H1 (cell line): Measurements from ENCODE around the gene KCNN4. TPM values are rescaled to one million over a fixed set of nuclear protein-coding genes. Genes with fewer than 3 reads are reported as not detected.

ENCODE experiments used
- CTCF ChIA-PET: fragments of 300-600 bp; sonication (Branson Sonifier 250); formaldehyde crosslinking; loops from one replicate; lab custom pipeline; 2021; ENCODE audit not compliant: partially characterized antibody; lab: Charles Lee
- POLR2A ChIA-PET: fragments of 300-600 bp; sonication (Branson Sonifier 250); formaldehyde crosslinking; loops from one replicate; lab custom pipeline; 2021; ENCODE audit warnings: inconsistent platforms; ENCODE audit not compliant: partially characterized antibody; lab: Charles Lee
- DNase-seq, 2 experiments: peaks; one replicate each; pipeline versions ENCODE4 v3.0.0 to v3.0.0-alpha.2; 2010 to 2022; ENCODE audit warnings: low spot score in 2 of 2, low read depth in 1 of 2, mixed read lengths in 1 of 2
- FAIRE-seq: peaks from 2 replicates; lab custom pipeline; 2011; peaks lifted over from hg19 to GRCh38; lab: Jason Lieb, UNC
- H2AFZ ChIP-seq: 2 replicates; pipeline ENCODE4 v1.8.1; 2012; ENCODE audit warnings: low read length, inconsistent platforms
- H2AK5ac ChIP-seq: 2 replicates; pipeline ENCODE4 v1.6.1; 2013; ENCODE audit warnings: low read depth, low read length
- H2BK120ac ChIP-seq: replicated peaks from 2 replicates; pipeline ENCODE3; 2013; ENCODE audit warnings: low read depth, low read length, inconsistent platforms
- H2BK12ac ChIP-seq: 2 replicates; pipeline ENCODE4 v1.6.1; 2013; ENCODE audit warnings: low read depth, low read length
- H2BK15ac ChIP-seq: 2 replicates; pipeline ENCODE4 v1.6.1; 2013; ENCODE audit warnings: low read length
- H2BK20ac ChIP-seq: 2 replicates; pipeline ENCODE4 v1.6.1; 2013; ENCODE audit warnings: low read length
- H2BK5ac ChIP-seq: 2 replicates; pipeline ENCODE4 v1.6.1; 2013; ENCODE audit warnings: low read depth, low read length
- H3K14ac ChIP-seq: 2 replicates; pipeline ENCODE4 v1.6.1; 2013; ENCODE audit warnings: inconsistent platforms; ENCODE audit not compliant: insufficient read length
- H3K18ac ChIP-seq: 2 replicates; pipeline ENCODE4 v1.6.1; 2013; ENCODE audit warnings: low read length; ENCODE audit errors: extremely low read depth
- H3K23ac ChIP-seq: 2 replicates; pipeline ENCODE4 v1.6.1; 2013; ENCODE audit warnings: inconsistent platforms; ENCODE audit not compliant: insufficient read length
- H3K23me2 ChIP-seq: 2 replicates; pipeline ENCODE4 v1.6.1; 2013; ENCODE audit warnings: low read depth, low read length
- H3K27ac ChIP-seq: 2 replicates; pipeline ENCODE4 v1.6.1; 2011; ENCODE audit warnings: low read depth, low read length, inconsistent platforms
- H3K27me3 ChIP-seq, 4 experiments: replicated peaks in 1 of 4; 1 replicate in 1 of 4; 2 replicates in 3 of 4; pipeline versions ENCODE4 v1.6.1 to v1.8.1; 2011 to 2013; ENCODE audit warnings: low read length in 3 of 4, mild to moderate bottlenecking in 3 of 4, inconsistent platforms in 2 of 4, mixed read lengths in 2 of 4, moderate library complexity in 1 of 4; ENCODE audit not compliant: control insufficient read depth in 3 of 4, insufficient read depth in 3 of 4; ENCODE audit errors: extremely low read depth in 1 of 4
- H3K36me3 ChIP-seq, 4 experiments: 2 replicates each; pipeline versions ENCODE4 v1.6.1 to v1.8.1; 2011 to 2013; ENCODE audit warnings: mild to moderate bottlenecking in 4 of 4, low read length in 3 of 4, moderate library complexity in 2 of 4, control low read depth in 1 of 4, inconsistent platforms in 1 of 4; ENCODE audit not compliant: insufficient read depth in 4 of 4, control insufficient read depth in 2 of 4
- H3K4ac ChIP-seq: replicated peaks from 2 replicates; pipeline ENCODE3; 2013; ENCODE audit warnings: low read length, low read depth, mixed read lengths, inconsistent platforms; ENCODE audit not compliant: insufficient read length
- H3K4me1 ChIP-seq, 4 experiments: replicated peaks in 1 of 4; 1 replicate in 1 of 4; 2 replicates in 3 of 4; pipeline versions ENCODE4 v1.6.1 to v1.8.1; 2011 to 2013; ENCODE audit warnings: low read length in 3 of 4, inconsistent platforms in 2 of 4, mixed read lengths in 1 of 4; ENCODE audit not compliant: insufficient read depth in 4 of 4, control insufficient read depth in 3 of 4
- H3K4me2 ChIP-seq, 2 experiments: 2 replicates each; pipeline versions ENCODE4 v1.6.1 to v1.8.1; 2011 to 2013; ENCODE audit warnings: low read depth in 2 of 2, low read length in 2 of 2, control low read depth in 1 of 2, inconsistent platforms in 1 of 2, mild to moderate bottlenecking in 1 of 2; ENCODE audit not compliant: insufficient read depth in 1 of 2
- H3K4me3 ChIP-seq, 4 experiments: fragments of 200-600, 300-600 bp in 1 of 4; sonication (generic), shearing (Covaris generic), sonication (Bioruptor Twin) in 1 of 4; 2 replicates each; pipeline versions ENCODE4 v1.5.1 to v1.8.1; 2011 to 2016; ENCODE audit warnings: low read length in 4 of 4, low read depth in 3 of 4, control low read depth in 2 of 4, inconsistent platforms in 2 of 4, mild to moderate bottlenecking in 2 of 4, mixed read lengths in 1 of 4, moderate library complexity in 1 of 4; ENCODE audit not compliant: insufficient read depth in 2 of 4; ENCODE audit errors: extremely low read depth in 1 of 4
- H3K56ac ChIP-seq: replicated peaks from 2 replicates; pipeline ENCODE3; 2013; ENCODE audit warnings: low read depth, mild to moderate bottlenecking, mixed read lengths, low read length, inconsistent platforms; ENCODE audit not compliant: insufficient read length
- H3K79me1 ChIP-seq: 2 replicates; pipeline ENCODE4 v1.6.1; 2013; ENCODE audit warnings: low read depth, low read length, control low read depth
- H3K79me2 ChIP-seq, 2 experiments: 2 replicates each; pipeline versions ENCODE4 v1.6.1 to v1.8.1; 2012 to 2013; ENCODE audit warnings: low read length in 2 of 2, mild to moderate bottlenecking in 2 of 2, inconsistent platforms in 1 of 2; ENCODE audit not compliant: insufficient read depth in 2 of 2, control insufficient read depth in 1 of 2
- H3K9ac ChIP-seq, 4 experiments: replicated peaks in 1 of 4; 1 replicate in 1 of 4; 2 replicates in 3 of 4; pipeline versions ENCODE4 v1.6.1 to v1.8.1; 2011 to 2013; ENCODE audit warnings: low read depth in 3 of 4, low read length in 3 of 4, control low read depth in 2 of 4, mild to moderate bottlenecking in 2 of 4, moderate library complexity in 2 of 4, inconsistent platforms in 1 of 4; ENCODE audit errors: extremely low read depth in 1 of 4
- H3K9me3 ChIP-seq, 2 experiments: 2 replicates each; pipeline versions ENCODE4 v1.6.1 to v1.8.1; 2012 to 2013; ENCODE audit warnings: mild to moderate bottlenecking in 2 of 2, moderate library complexity in 2 of 2, control low read depth in 1 of 2, inconsistent platforms in 1 of 2, low read depth in 1 of 2, low read length in 1 of 2, mixed read lengths in 1 of 2; ENCODE audit not compliant: insufficient read depth in 2 of 2
- H4K20me1 ChIP-seq, 2 experiments: replicated peaks in 1 of 2; 2 replicates each; pipeline versions ENCODE3 to v1.8.1; 2011 to 2013; ENCODE audit warnings: inconsistent platforms in 2 of 2, low read length in 2 of 2, mild to moderate bottlenecking in 1 of 2; ENCODE audit not compliant: insufficient read depth in 2 of 2, control insufficient read depth in 1 of 2
- H4K5ac ChIP-seq: 2 replicates; pipeline ENCODE4 v1.6.1; 2013; ENCODE audit warnings: low read length, low read depth, mixed read lengths, inconsistent platforms; ENCODE audit not compliant: insufficient read length
- H4K8ac ChIP-seq: 2 replicates; pipeline ENCODE4 v1.8.0; 2013; ENCODE audit warnings: mild to moderate bottlenecking, moderate library complexity, low read length, inconsistent platforms; ENCODE audit not compliant: insufficient read depth; ENCODE audit errors: extremely low read depth
- H4K91ac ChIP-seq: replicated peaks from 2 replicates; pipeline ENCODE3; 2013; ENCODE audit warnings: low read length, mixed read lengths, inconsistent platforms; ENCODE audit not compliant: insufficient read length
- KDM1A ChIP-seq: fragments of 200-600, 300-600 bp; sonication (generic); IDR thresholded peaks from 2 replicates; pipeline ENCODE4 v1.7.1; 2016; ENCODE audit warnings: mild to moderate bottlenecking, low read length, borderline replicate concordance
- KDM4A ChIP-seq: IDR thresholded peaks from one replicate; pipeline ENCODE4 v1.7.1; 2012; ENCODE audit warnings: low read depth, mild to moderate bottlenecking, moderate library complexity, low read length, inconsistent platforms; ENCODE audit not compliant: severe bottlenecking
- MAFK ChIP-seq: IDR thresholded peaks from 2 replicates; pipeline ENCODE4 v1.6.1; 2012; ENCODE audit warnings: low read depth, mild to moderate bottlenecking, improper control_type of control experiment, low read length
- POLR2A ChIP-seq, 2 experiments: IDR thresholded peaks; 1 replicate in 1 of 2; 2 replicates in 1 of 2; pipeline ENCODE4 v1.6.1; 2011; ENCODE audit warnings: low read depth in 2 of 2, low read length in 2 of 2, mild to moderate bottlenecking in 2 of 2; ENCODE audit errors: control extremely low read depth in 1 of 2
- SP1 ChIP-seq: IDR thresholded peaks from 2 replicates; pipeline ENCODE4 v1.6.1; 2011; ENCODE audit warnings: low read depth, low read length
- whole genome bisulfite sequencing, 2 experiments: shearing (Covaris generic) in 1 of 2; methylation state at CpG; one replicate each; pipeline versions ENCODE4 v1.1.6 to v1.1.7; 2013 to 2015; ENCODE audit warnings: low lambda C conversion rate in 2 of 2, mixed read lengths in 2 of 2, inconsistent platforms in 1 of 2, low coverage in 1 of 2, missing lambda C conversion rate in 1 of 2; ENCODE audit not compliant: insufficient replicate concordance in 2 of 2, insufficient coverage in 1 of 2, insufficient read length in 1 of 2; ENCODE audit errors: extremely low coverage in 1 of 2, missing lambda C conversion rate in 1 of 2; 5-methylcytosine and 5-hydroxymethylcytosine counted together
- polyA plus RNA-seq, 7 experiments: library from polyadenylated mRNA; depleted of rRNA in 3 of 7; stranded (reverse) in 5 of 7; unstranded in 2 of 7; fragments of >200 nt in 5 of 7; fragments of 200-250 nt in 2 of 7; gene quantifications; 1 replicate in 5 of 7; 2 replicates in 1 of 7; 4 replicates in 1 of 7; pipeline versions ENCODE4 v1.2.1 to v1.2.3, GENCODE V29; 2011 to 2013; ENCODE audit warnings: missing spikeins in 2 of 7, mixed read lengths in 2 of 7
- total RNA-seq: library from RNA; stranded (reverse); fragmentation: NEBNext Ultra II Directional; extraction: Animal tissue kit (Norgen Biotek cat#: 25700); gene quantifications from 2 replicates; pipeline ENCODE4 v1.2.1, GENCODE V29; 2021

The KCNN4 gene
- total and polyA plus RNA-seq, 2 of the 8 experiments (the other 6 are each of a cell fraction or from before 2014, with no cell fraction given): 0.78 to 1.5 TPM

- H2BK12ac ChIP-seq: no peak overlapping the region
- no peaks in the 10 kb centered on the region for H3K36me3 ChIP-seq
- no peak overlapping the region for H3K4me2 ChIP-seq
- CTCF ChIA-PET: interaction anchor here (1.2 to 7.5 kb wide), 3 partner anchors 8 to 43 kb away, joined by 4 to 67 read pairs (median 4); no protein-coding TSS in a partner anchor
- H3K4ac ChIP-seq: no peak overlapping the region
- H3K79me2 ChIP-seq: no peaks in the 10 kb centered on the region
- FAIRE-seq (no peak), DNase-seq (no peak)
- H2AFZ ChIP-seq: no peak overlapping the region
- no peak overlapping the region for H4K8ac ChIP-seq
- H2BK20ac ChIP-seq: no peak overlapping the region
- H4K5ac ChIP-seq: no peak overlapping the region
- H3K23ac ChIP-seq: no peak overlapping the region
- no peaks in the 10 kb centered on the region for H4K20me1 ChIP-seq
- H2BK5ac ChIP-seq: no peak overlapping the region
- no peaks in the 10 kb centered on the region for H3K23me2 ChIP-seq
- H2AK5ac ChIP-seq: no peak overlapping the region
- H3K9me3 ChIP-seq: no peaks in the 10 kb centered on the region
- no peak overlapping the region for H3K9ac ChIP-seq
- POLR2A ChIA-PET: no interaction called here
- no peak overlapping the region for H3K18ac ChIP-seq
- H3K27me3 ChIP-seq: no peaks in the 10 kb centered on the region; a peak in 1 of 7 replicates
- TF ChIP-seq SP1 (no peak), KDM4A (no peak), KDM1A (no peak), POLR2A (IDR thresholded peaks at IDR 0.05; ENCODE audit: control extremely low read depth in 1 of 2, low read depth in 2 of 2, low read length in 2 of 2) (no peak), MAFK (no peak)
- no peak overlapping the region for H4K91ac ChIP-seq
- no peak overlapping the region for H3K56ac ChIP-seq
- no peaks in the 10 kb centered on the region for H3K4me1 ChIP-seq
- 80% methylated on average over 1 of the region's 1 CpG; no CpG with 5 or more reads in 1 of the 2 experiments for WGBS, 2 experiments
- no peak overlapping the region for H3K14ac ChIP-seq
- no peaks in the 10 kb centered on the region for H3K79me1 ChIP-seq
- no peak overlapping the region for H3K4me3 ChIP-seq
- no peak overlapping the region for H2BK120ac ChIP-seq
- H3K27ac ChIP-seq: no peak overlapping the region
- H2BK15ac ChIP-seq: no peak overlapping the region
Observed at GRCh38 chr19:43811837-43812236, 31.1 kb upstream of the KCNN4 start.
